Ovary (tissue), 9 donors: Measurements from ENCODE around the gene TMA7. TPM values are rescaled to one million over a fixed set of nuclear protein-coding genes. Genes with fewer than 3 reads are reported as not detected.

ENCODE experiments used
- DNase-seq, 5 donors: peaks; one replicate each; pipeline ENCODE4 v3.0.0-alpha.2; 2019 to 2020
- H3K27ac ChIP-seq, 2 donors: fragments of 200-600 bp; one replicate each; pipeline versions ENCODE4 v1.5.1 to v1.8.0; 2019 to 2022
- H3K27me3 ChIP-seq: fragments of 200-600 bp; one replicate; pipeline ENCODE4 v1.8.0; 2022
- H3K36me3 ChIP-seq: fragments of 200-600 bp; sonication (generic); one replicate; pipeline ENCODE4 v1.5.1; 2019
- H3K4me1 ChIP-seq: one replicate; pipeline ENCODE4 v1.8.1; 2013; ENCODE audit warnings: mild to moderate bottlenecking, moderate library complexity; ENCODE audit not compliant: insufficient read depth
- H3K4me3 ChIP-seq: fragments of 200-600 bp; sonication (generic); one replicate; pipeline ENCODE4 v1.5.1; 2017
- H3K9me3 ChIP-seq, 2 donors: fragments of 200-600 bp in 1 of 2; sonication (generic) in 1 of 2; one replicate each; pipeline versions ENCODE4 v1.5.1 to v1.8.1; 2013 to 2019; ENCODE audit warnings: mild to moderate bottlenecking in 1 of 2, moderate library complexity in 1 of 2
- EP300 ChIP-seq: sonication (generic); formaldehyde crosslinking; IDR thresholded peaks from one replicate; pipeline ENCODE4 v1.6.1; 2017; ENCODE audit warnings: antibody characterized with exemption
- POLR2A ChIP-seq: fragments of 450-650 bp; IDR thresholded peaks from one replicate; pipeline ENCODE4 v1.6.1; 2017; ENCODE audit warnings: antibody characterized with exemption, mild to moderate bottlenecking, moderate library complexity
- WGBS, 3 donors: extraction: QIAGEN DNeasy Blood & Tissue Kit in 1 of 3; methylation state at CpG; one replicate each; pipeline versions ENCODE4 v1.1.5 to v1.1.7; 2013 to 2017; 5-methylcytosine and 5-hydroxymethylcytosine counted together
- intact Hi-C, 4 donors: fragments of 100-400 bp; cut with DNase I; formaldehyde crosslinking; loops; one replicate each; pipeline versions ENCODE4 v1.11.0 to v1.15.1; 2022 to 2023
- polyA plus RNA-seq, 2 donors: library from polyadenylated mRNA; stranded (reverse); fragments of 200-250 nt in 1 of 2; fragments of 350-450 nt in 1 of 2; fragmentation: Illumina TruSeq in 1 of 2; extraction: RNeasy Lipid Tissue Mini Kit (QIAGEN cat#74804) in 1 of 2; gene quantifications; one replicate each; pipeline ENCODE4 v1.2.3, GENCODE V29; 2013 to 2014
- total RNA-seq, 7 donors: library from RNA; depleted of rRNA in 2 of 7; stranded (reverse); fragments of >200 nt in 2 of 7; fragmentation: NEBNext Ultra II Directional in 3 of 7; extraction: Animal tissue kit (Norgen Biotek cat#: 25700) in 3 of 7; gene quantifications; one replicate each; pipeline versions ENCODE4 v1.1.0 to v1.2.4, GENCODE V29; 2016 to 2023
- TF ChIP-seq, protein P1 (sequence below), 3 donors: fragments of 450-650 bp in 2 of 3; fragments of 200-600 bp in 1 of 3; IDR thresholded peaks; one replicate each; pipeline versions ENCODE4 v1.5.1 to v1.8.0; 2016 to 2022; ENCODE audit warnings: antibody characterized with exemption in 3 of 3, mild to moderate bottlenecking in 1 of 3
- donor health status: DM: no; HTN: no; CAD: no; lungs with moderate emphysema.
- donor health status: DM: no; HTN: no; CAD: no.
- donor health status: Bipolar disorder and iron deficiency.
- donor health status: DM: yes; HTN: yes; CAD: no.
- donor health status: DM: no; HTN: no; CAD: no.
- donor health status: DM: yes; HTN: yes; CAD: no.

Gene TMA7
- total and polyA plus RNA-seq, 9 donors, result 138 to 380 (median 222) TPM

- DNase-seq, result peak in 4 of 5 donors; percentile 13 to 53 (median 35)
- no peaks in the 10 kb centered on the region for H3K9me3 ChIP-seq
- TF ChIP-seq, protein P1, sequence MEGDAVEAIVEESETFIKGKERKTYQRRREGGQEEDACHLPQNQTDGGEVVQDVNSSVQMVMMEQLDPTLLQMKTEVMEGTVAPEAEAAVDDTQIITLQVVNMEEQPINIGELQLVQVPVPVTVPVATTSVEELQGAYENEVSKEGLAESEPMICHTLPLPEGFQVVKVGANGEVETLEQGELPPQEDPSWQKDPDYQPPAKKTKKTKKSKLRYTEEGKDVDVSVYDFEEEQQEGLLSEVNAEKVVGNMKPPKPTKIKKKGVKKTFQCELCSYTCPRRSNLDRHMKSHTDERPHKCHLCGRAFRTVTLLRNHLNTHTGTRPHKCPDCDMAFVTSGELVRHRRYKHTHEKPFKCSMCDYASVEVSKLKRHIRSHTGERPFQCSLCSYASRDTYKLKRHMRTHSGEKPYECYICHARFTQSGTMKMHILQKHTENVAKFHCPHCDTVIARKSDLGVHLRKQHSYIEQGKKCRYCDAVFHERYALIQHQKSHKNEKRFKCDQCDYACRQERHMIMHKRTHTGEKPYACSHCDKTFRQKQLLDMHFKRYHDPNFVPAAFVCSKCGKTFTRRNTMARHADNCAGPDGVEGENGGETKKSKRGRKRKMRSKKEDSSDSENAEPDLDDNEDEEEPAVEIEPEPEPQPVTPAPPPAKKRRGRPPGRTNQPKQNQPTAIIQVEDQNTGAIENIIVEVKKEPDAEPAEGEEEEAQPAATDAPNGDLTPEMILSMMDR (IDR thresholded peaks at IDR 0.05), result no peak
- no peak for TF ChIP-seq EP300
- no peak for TF ChIP-seq POLR2A
- H3K27me3 ChIP-seq, result no peaks in the 10 kb centered on the region
- WGBS, 3 donors, result 66 to 69% (median 69%) methylated on average over 15 of the region's 15 CpGs
- intact Hi-C loops, result loop anchor here in 3 of 4 donors (2.0 to 10.0 kb wide), 7 partner anchors 32 to 240 kb away; no protein-coding TSS in a partner anchor
- no peak overlapping the region for H3K4me3 ChIP-seq
- peaks cover 20% of the 10 kb centered on the region for H3K4me1 ChIP-seq
- no peaks in the 10 kb centered on the region for H3K36me3 ChIP-seq
- H3K27ac ChIP-seq, result peak overlapping the region in 1 of 2 donors; percentile 43
Observed at GRCh38 chr3:48434591-48435222, 5.3 kb upstream of the TMA7 start.

DNA sequence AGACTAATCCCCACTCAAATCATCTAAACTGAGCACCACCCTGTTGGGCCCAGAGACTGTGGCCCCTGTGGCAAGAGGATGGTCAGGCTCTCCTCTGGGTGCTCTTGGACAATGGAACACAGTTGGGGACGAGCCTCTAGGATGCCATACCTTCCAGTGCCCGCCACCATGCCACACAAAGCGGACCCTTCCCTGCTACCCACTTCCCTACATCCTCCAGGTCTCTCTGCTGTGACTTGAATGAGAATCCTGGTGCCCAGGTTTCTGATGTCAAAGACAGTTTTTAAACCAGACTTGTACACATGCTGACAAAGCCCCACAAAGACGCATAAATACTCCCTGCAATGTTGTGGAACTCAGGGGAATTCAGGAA lies 4.8 kb upstream of the TMA7 start:
- H3K9me3 ChIP-seq, result no peaks in the 10 kb centered on the region
- TF ChIP-seq POLR2A (no peak), EP300 (no peak)
- TF ChIP-seq, protein P1 (IDR thresholded peaks at IDR 0.05), result no peak
- intact Hi-C loops, result loop anchor here in 3 of 4 donors (2.0 to 10.0 kb wide), 7 partner anchors 32 to 240 kb away; no protein-coding TSS in a partner anchor
- H3K27me3 ChIP-seq, result no peaks in the 10 kb centered on the region
- no peaks in the 10 kb centered on the region for H3K36me3 ChIP-seq
- WGBS, 3 donors, result 79 to 87% (median 86%) methylated on average over 4 of the region's 4 CpGs
- H3K4me3 ChIP-seq, result no peak overlapping the region
- H3K27ac ChIP-seq, result peak overlapping the region in 1 of 2 donors; percentile 32
- peaks cover 18% of the 10 kb centered on the region for H3K4me1 ChIP-seq
- DNase-seq, result peak in 2 of 5 donors; percentile 16 to 29

DNA sequence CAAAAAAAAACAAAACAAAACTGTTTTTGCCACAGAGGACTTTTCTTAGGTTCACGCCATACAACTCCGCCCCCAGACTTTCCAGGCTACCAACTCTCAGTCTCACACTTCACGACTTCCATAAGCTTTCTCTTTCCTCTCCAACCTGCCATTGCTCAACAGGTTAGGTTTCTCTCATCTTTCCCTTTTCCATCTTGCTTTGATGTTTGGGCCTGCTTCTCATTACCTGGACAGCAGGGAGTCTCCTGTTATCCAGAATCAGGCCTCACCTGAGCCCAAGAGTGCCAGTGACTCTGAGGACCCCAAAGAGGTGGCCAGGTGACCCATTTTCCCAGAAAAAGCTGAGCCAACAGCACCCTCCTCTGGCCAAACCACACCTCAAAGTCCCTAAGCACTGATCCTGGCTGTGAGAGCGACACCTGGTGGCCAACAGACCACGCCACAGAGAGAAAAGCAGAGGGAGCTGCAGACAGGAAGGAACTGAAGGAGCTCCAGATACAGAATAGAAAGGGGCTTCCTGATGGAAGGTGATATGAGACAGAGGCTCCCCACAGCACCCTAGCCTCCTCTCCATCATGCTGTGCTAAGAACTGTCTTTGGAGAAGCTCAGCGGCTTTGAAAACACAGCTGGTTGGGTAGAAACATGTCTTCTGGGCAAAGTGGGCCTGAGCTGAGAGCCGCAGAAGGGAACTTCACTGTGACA lies 4.1 kb upstream of the TMA7 start:
- Histone ChIP-seq H3K27ac (peak overlapping the region in 1 of 2 donors; percentile 32), H3K36me3 (no peaks in the 10 kb centered on the region), H3K27me3 (no peaks in the 10 kb centered on the region), H3K4me1 (peaks cover 14% of the 10 kb centered on the region), H3K4me3 (no peak overlapping the region), H3K9me3 (no peaks in the 10 kb centered on the region)
- DNase-seq, result peak; percentile 83 to 91 (median 87)
- intact Hi-C loops, result loop anchor here (2.0 to 10.0 kb wide), 7 partner anchors 33 to 241 kb away; no protein-coding TSS in a partner anchor
- TF ChIP-seq POLR2A, result peak; percentile 21
- TF ChIP-seq, protein P1 (IDR thresholded peaks at IDR 0.05), result peak; percentile 97 to 99 (median 99)
- TF ChIP-seq EP300, result no peak
- 37 to 39% (median 39%) methylated on average over 7 of the region's 7 CpGs for WGBS, 3 donors

DNA sequence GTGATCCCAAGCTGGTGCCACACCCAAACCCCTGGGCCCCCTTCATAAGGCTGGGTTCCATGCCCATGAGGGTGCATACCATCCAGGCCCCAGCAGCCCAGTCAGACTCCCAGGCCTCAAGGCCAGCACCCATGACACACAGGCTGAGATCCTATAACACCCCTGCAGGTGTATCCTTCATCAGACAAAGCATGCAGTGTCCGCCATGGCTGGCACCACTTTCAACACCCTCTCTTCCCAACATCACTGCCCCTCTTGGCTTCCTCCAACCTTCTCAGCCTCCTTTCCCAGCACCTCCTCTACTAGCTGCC lies 3.6 kb upstream of the TMA7 start:
- Histone ChIP-seq H3K9me3 (no peaks in the 10 kb centered on the region), H3K27ac (no peak overlapping the region), H3K36me3 (no peaks in the 10 kb centered on the region), H3K4me3 (no peak overlapping the region), H3K4me1 (peaks cover 14% of the 10 kb centered on the region), H3K27me3 (no peaks in the 10 kb centered on the region)
- TF ChIP-seq EP300 (no peak), POLR2A (no peak)
- TF ChIP-seq, protein P1 (IDR thresholded peaks at IDR 0.05), result no peak
- 0 to 23% (median 0%) methylated on average over 1 of the region's 1 CpG for WGBS, 3 donors
- DNase-seq, result peak in 3 of 5 donors; percentile 26 to 38 (median 27)
- intact Hi-C loops, result loop anchor here (2.0 to 10.0 kb wide), 6 partner anchors 34 to 242 kb away; no protein-coding TSS in a partner anchor
